ENCODE results near the gene ANGPTL4. TPM values are rescaled to one million over a fixed set of nuclear protein-coding genes. Genes with fewer than 3 reads are reported as not detected.

ANGPTL4 gene
- total RNA-seq, 1 experiment from 2014 or later = not detected

GRCh38 chr19:8401981-8402411 lies 38.0 kb downstream of the ANGPTL4 start:
- TF ChIP-seq EZH2 (IDR thresholded peaks at IDR 0.05; ENCODE audit: low read depth) = no peak
- TF ChIP-seq, protein P1, sequence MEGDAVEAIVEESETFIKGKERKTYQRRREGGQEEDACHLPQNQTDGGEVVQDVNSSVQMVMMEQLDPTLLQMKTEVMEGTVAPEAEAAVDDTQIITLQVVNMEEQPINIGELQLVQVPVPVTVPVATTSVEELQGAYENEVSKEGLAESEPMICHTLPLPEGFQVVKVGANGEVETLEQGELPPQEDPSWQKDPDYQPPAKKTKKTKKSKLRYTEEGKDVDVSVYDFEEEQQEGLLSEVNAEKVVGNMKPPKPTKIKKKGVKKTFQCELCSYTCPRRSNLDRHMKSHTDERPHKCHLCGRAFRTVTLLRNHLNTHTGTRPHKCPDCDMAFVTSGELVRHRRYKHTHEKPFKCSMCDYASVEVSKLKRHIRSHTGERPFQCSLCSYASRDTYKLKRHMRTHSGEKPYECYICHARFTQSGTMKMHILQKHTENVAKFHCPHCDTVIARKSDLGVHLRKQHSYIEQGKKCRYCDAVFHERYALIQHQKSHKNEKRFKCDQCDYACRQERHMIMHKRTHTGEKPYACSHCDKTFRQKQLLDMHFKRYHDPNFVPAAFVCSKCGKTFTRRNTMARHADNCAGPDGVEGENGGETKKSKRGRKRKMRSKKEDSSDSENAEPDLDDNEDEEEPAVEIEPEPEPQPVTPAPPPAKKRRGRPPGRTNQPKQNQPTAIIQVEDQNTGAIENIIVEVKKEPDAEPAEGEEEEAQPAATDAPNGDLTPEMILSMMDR (conservative IDR thresholded peaks at IDR 0.05) = no peak
- H3K4me3 ChIP-seq = no peak overlapping the region
- H3K9me3 ChIP-seq (ENCODE audit: insufficient read depth, low read depth) = no peaks in the 10 kb centered on the region
- H3K4me2 ChIP-seq = no peak overlapping the region
- H3K36me3 ChIP-seq (ENCODE audit: low read depth) = peaks cover 8% of the 10 kb centered on the region; the same call in 1 of the 2 replicates
- peaks cover 22% of the 10 kb centered on the region for H3K79me2 ChIP-seq (ENCODE audit: low read depth)
- intact Hi-C loops (cut with micrococcal nuclease; ENCODE audit: unreplicated experiment) = no loop called here
- BruUV-seq (replicated peaks) = no TSS peak
- H3K27ac ChIP-seq = no peak overlapping the region
- CTCF ChIA-PET = no interaction called here
- peaks cover 48% of the 10 kb centered on the region for H4K20me1 ChIP-seq (ENCODE audit: insufficient read depth)
- peaks cover 17% of the 10 kb centered on the region; the same call in 1 of the 2 replicates for H3F3A ChIP-seq (ENCODE audit: insufficient read depth, low read depth)
- no peaks in the 10 kb centered on the region for H3K9me2 ChIP-seq (ENCODE audit: insufficient read depth)
- POLR2A ChIA-PET (ENCODE audit: unreplicated experiment) = no interaction called here
- no peak overlapping the region for H2AFZ ChIP-seq
- DNase-seq = no peak
- H3K4me1 ChIP-seq (replicated peaks; ENCODE audit: insufficient read depth) = no peaks in the 10 kb centered on the region
- no peaks in the 10 kb centered on the region for H3K27me3 ChIP-seq (ENCODE audit: insufficient read depth, low read depth)

- peaks cover 10% of the 10 kb centered on the region for H3K79me2 ChIP-seq (ENCODE audit: low read depth)
- H4K20me1 ChIP-seq (ENCODE audit: insufficient read depth) = peaks cover 36% of the 10 kb centered on the region
- peaks cover 8% of the 10 kb centered on the region; the same call in 1 of the 2 replicates for H3K36me3 ChIP-seq (ENCODE audit: low read depth)
- no peak overlapping the region for H2AFZ ChIP-seq
- H3K4me2 ChIP-seq = no peak overlapping the region
- no peaks in the 10 kb centered on the region for H3K27me3 ChIP-seq (ENCODE audit: insufficient read depth, low read depth)
- no peaks in the 10 kb centered on the region for H3K9me3 ChIP-seq (ENCODE audit: insufficient read depth, low read depth)
- CTCF ChIA-PET = no interaction called here
- no peak overlapping the region for H3K27ac ChIP-seq
- no peak for DNase-seq
- intact Hi-C loops (cut with micrococcal nuclease; ENCODE audit: unreplicated experiment) = no loop called here
- no peaks in the 10 kb centered on the region for H3K9me2 ChIP-seq (ENCODE audit: insufficient read depth)
- H3F3A ChIP-seq (ENCODE audit: insufficient read depth, low read depth) = peaks cover 22% of the 10 kb centered on the region; the same call in 1 of the 2 replicates
- POLR2A ChIA-PET (ENCODE audit: unreplicated experiment) = interaction anchor here (0.9 kb wide), 1 partner anchor 48 kb away, joined by 4 read pairs; no protein-coding TSS in a partner anchor
- H3K4me3 ChIP-seq = no peak overlapping the region
- H3K4me1 ChIP-seq (replicated peaks; ENCODE audit: insufficient read depth) = no peaks in the 10 kb centered on the region
- no peak for TF ChIP-seq EZH2 (IDR thresholded peaks at IDR 0.05; ENCODE audit: low read depth)
- TF ChIP-seq, protein P1 (conservative IDR thresholded peaks at IDR 0.05) = no peak
- BruUV-seq (replicated peaks) = no TSS peak
These were observed 39.3 kb downstream of the ANGPTL4 start for GRCh38 chr19:8403098-8403819.

DNA sequence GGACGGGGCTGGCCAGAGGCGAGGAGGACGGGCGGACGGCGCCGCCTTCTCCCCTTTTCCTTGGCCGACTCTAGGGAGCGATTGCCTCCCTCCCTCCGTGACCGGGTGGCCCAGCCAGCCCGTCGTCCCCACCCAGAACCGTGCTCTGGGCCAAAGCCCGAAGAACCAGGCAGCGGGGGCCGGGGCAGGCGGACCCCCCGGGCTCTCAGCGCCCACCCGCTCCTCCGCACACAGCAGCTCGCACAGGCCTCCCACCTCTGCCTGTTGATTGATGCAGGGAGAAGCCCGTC lies 39.8 kb downstream of the ANGPTL4 start:
- TF ChIP-seq, protein P1 (conservative IDR thresholded peaks at IDR 0.05) = no peak
- TF ChIP-seq EZH2 (IDR thresholded peaks at IDR 0.05; ENCODE audit: low read depth) = no peak
- Histone ChIP-seq H3K4me2 (no peak overlapping the region), H3K27me3 (ENCODE audit: insufficient read depth, low read depth) (no peaks in the 10 kb centered on the region), H3K4me3 (no peak overlapping the region), H3K79me2 (ENCODE audit: low read depth) (peaks cover 6% of the 10 kb centered on the region; the same call in 1 of the 2 replicates), H3K4me1 (replicated peaks; ENCODE audit: insufficient read depth) (no peaks in the 10 kb centered on the region), H3K27ac (no peak overlapping the region), H3K9me3 (ENCODE audit: insufficient read depth, low read depth) (no peaks in the 10 kb centered on the region), H3K36me3 (ENCODE audit: low read depth) (peaks cover 8% of the 10 kb centered on the region; the same call in 1 of the 2 replicates), H2AFZ (no peak overlapping the region), H3F3A (ENCODE audit: insufficient read depth, low read depth) (peaks cover 20% of the 10 kb centered on the region; the same call in 1 of the 2 replicates), H4K20me1 (ENCODE audit: insufficient read depth) (peaks cover 31% of the 10 kb centered on the region), H3K9me2 (ENCODE audit: insufficient read depth) (no peaks in the 10 kb centered on the region)
- DNase-seq = no peak
- POLR2A ChIA-PET (ENCODE audit: unreplicated experiment) = interaction anchor here (0.9 kb wide), 1 partner anchor 48 kb away, joined by 4 read pairs; no protein-coding TSS in a partner anchor
- CTCF ChIA-PET = no interaction called here
- BruUV-seq (replicated peaks) = TSS peak; percentile 28
- intact Hi-C loops (cut with micrococcal nuclease; ENCODE audit: unreplicated experiment) = no loop called here

Measured in PC-9 (cell line).